ENCODE measurements around the gene NAT14.

NAT14 gene

GRCh38 chr19:55464662-55465054 lies 20.3 kb upstream of the NAT14 start, which contains the start of gene C19orf85:
Gene C19orf85, minus strand, starts transcription at chr19:55464751. Its CDS starts 197 bp downstream, at chr19:55464554.
- H3K36me3 ChIP-seq (ENCODE audit: insufficient read depth, low read length), result no peaks in the 10 kb centered on the region
- H3K9ac ChIP-seq (ENCODE audit: low read depth, low read length), result peak within 1 kb of the TSS; percentile 7; the same call in 1 of the 2 replicates
- H3K27me3 ChIP-seq (ENCODE audit: insufficient read depth, low read length, poor library complexity), result no peaks in the 10 kb centered on the region
- no peak within 1 kb of the TSS for H3K27ac ChIP-seq (ENCODE audit: low read length)
- DNase-seq, result no peak
- no peak within 1 kb of the TSS for H3K4me2 ChIP-seq (ENCODE audit: insufficient read depth, low read length)
- no peak for ATAC-seq (ENCODE audit: insufficient read depth, low read depth)
- H3K4me1 ChIP-seq (ENCODE audit: insufficient read depth, low read length), result peaks cover 38% of the 10 kb centered on the region
- H2AFZ ChIP-seq (ENCODE audit: low read depth, low read length), result no peak within 1 kb of the TSS
- TF ChIP-seq, protein P1, sequence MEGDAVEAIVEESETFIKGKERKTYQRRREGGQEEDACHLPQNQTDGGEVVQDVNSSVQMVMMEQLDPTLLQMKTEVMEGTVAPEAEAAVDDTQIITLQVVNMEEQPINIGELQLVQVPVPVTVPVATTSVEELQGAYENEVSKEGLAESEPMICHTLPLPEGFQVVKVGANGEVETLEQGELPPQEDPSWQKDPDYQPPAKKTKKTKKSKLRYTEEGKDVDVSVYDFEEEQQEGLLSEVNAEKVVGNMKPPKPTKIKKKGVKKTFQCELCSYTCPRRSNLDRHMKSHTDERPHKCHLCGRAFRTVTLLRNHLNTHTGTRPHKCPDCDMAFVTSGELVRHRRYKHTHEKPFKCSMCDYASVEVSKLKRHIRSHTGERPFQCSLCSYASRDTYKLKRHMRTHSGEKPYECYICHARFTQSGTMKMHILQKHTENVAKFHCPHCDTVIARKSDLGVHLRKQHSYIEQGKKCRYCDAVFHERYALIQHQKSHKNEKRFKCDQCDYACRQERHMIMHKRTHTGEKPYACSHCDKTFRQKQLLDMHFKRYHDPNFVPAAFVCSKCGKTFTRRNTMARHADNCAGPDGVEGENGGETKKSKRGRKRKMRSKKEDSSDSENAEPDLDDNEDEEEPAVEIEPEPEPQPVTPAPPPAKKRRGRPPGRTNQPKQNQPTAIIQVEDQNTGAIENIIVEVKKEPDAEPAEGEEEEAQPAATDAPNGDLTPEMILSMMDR (IDR thresholded peaks at IDR 0.05; ENCODE audit: borderline replicate concordance, extremely low read depth, low read length, poor library complexity, severe bottlenecking), result no peak
- peaks cover 17% of the 10 kb centered on the region for H3K79me2 ChIP-seq (ENCODE audit: insufficient read depth, low read length)
- no peaks in the 10 kb centered on the region for H3K9me3 ChIP-seq (ENCODE audit: insufficient read depth, low read length, severe bottlenecking)
- H3K4me3 ChIP-seq (ENCODE audit: low read depth in 1 of 2, low read length in 2 of 2), result no peak within 1 kb of the TSS
- H4K20me1 ChIP-seq (ENCODE audit: insufficient read depth, low read length), result 0 out of 2 replicates have a peak, but pooled peaks cover 4% of the 10 kb centered on the region

- H4K20me1 ChIP-seq (ENCODE audit: insufficient read depth, low read length), result 0 out of 2 replicates have a peak, but pooled peaks cover 3% of the 10 kb centered on the region
- ATAC-seq (ENCODE audit: insufficient read depth, low read depth) (no peak), DNase-seq (no peak)
- H3K79me2 ChIP-seq (ENCODE audit: insufficient read depth, low read length), result peaks cover 8% of the 10 kb centered on the region
- no peaks in the 10 kb centered on the region for H3K9me3 ChIP-seq (ENCODE audit: insufficient read depth, low read length, severe bottlenecking)
- no peak overlapping the region for H3K27ac ChIP-seq (ENCODE audit: low read length)
- peaks cover 28% of the 10 kb centered on the region for H3K4me1 ChIP-seq (ENCODE audit: insufficient read depth, low read length)
- no peak for TF ChIP-seq EZH2 (IDR thresholded peaks at IDR 0.05; ENCODE audit: borderline replicate concordance, low read depth, low read length, severe bottlenecking)
- TF ChIP-seq, protein P1 (IDR thresholded peaks at IDR 0.05; ENCODE audit: borderline replicate concordance, extremely low read depth, low read length, poor library complexity, severe bottlenecking), result no peak
- no peaks in the 10 kb centered on the region for H3K27me3 ChIP-seq (ENCODE audit: insufficient read depth, low read length, poor library complexity)
- H3K36me3 ChIP-seq (ENCODE audit: insufficient read depth, low read length), result no peaks in the 10 kb centered on the region
- no peak overlapping the region for H3K4me3 ChIP-seq (ENCODE audit: low read depth in 1 of 2, low read length in 2 of 2)
- H3K9ac ChIP-seq (ENCODE audit: low read depth, low read length), result no peak overlapping the region
- no peak overlapping the region for H3K4me2 ChIP-seq (ENCODE audit: insufficient read depth, low read length)
- H2AFZ ChIP-seq (ENCODE audit: low read depth, low read length), result no peak overlapping the region
Measured at GRCh38 chr19:55465460-55466240, 19.3 kb upstream of the NAT14 start.

DNA sequence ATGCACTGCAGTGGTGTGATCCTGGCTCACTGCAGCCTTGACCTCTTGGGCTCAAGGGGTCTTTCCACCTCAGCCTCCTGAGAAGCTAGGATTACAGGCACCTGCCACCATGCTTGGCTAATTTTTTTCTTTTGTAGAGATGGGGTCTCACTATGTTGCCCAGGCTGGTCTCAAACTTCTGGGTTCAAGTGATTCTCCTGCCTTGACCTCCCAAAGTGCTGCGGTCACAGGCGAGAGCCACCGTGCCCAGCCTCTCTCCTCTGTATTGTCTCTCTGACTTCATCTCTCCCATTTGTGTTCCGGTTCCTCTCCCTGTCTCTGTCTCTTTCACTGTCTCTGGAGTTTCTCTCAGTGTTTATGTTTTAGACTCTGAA lies 18.8 kb upstream of the NAT14 start:
- no peak overlapping the region for H3K27ac ChIP-seq (ENCODE audit: low read length)
- no peak overlapping the region for H3K4me3 ChIP-seq (ENCODE audit: low read depth in 1 of 2, low read length in 2 of 2)
- H3K9ac ChIP-seq (ENCODE audit: low read depth, low read length), result no peak overlapping the region
- no peaks in the 10 kb centered on the region for H3K36me3 ChIP-seq (ENCODE audit: insufficient read depth, low read length)
- TF ChIP-seq, protein P1 (IDR thresholded peaks at IDR 0.05; ENCODE audit: borderline replicate concordance, extremely low read depth, low read length, poor library complexity, severe bottlenecking), result no peak
- TF ChIP-seq EZH2 (IDR thresholded peaks at IDR 0.05; ENCODE audit: borderline replicate concordance, low read depth, low read length, severe bottlenecking), result no peak
- H2AFZ ChIP-seq (ENCODE audit: low read depth, low read length), result no peak overlapping the region
- H3K9me3 ChIP-seq (ENCODE audit: insufficient read depth, low read length, severe bottlenecking), result no peaks in the 10 kb centered on the region
- ATAC-seq (ENCODE audit: insufficient read depth, low read depth) (no peak), DNase-seq (no peak)
- no peaks in the 10 kb centered on the region for H4K20me1 ChIP-seq (ENCODE audit: insufficient read depth, low read length)
- H3K27me3 ChIP-seq (ENCODE audit: insufficient read depth, low read length, poor library complexity), result no peaks in the 10 kb centered on the region
- peaks cover 22% of the 10 kb centered on the region for H3K4me1 ChIP-seq (ENCODE audit: insufficient read depth, low read length)
- no peak overlapping the region for H3K4me2 ChIP-seq (ENCODE audit: insufficient read depth, low read length)
- H3K79me2 ChIP-seq (ENCODE audit: insufficient read depth, low read length), result peaks cover 2% of the 10 kb centered on the region
